ENCODE results near the gene RPS15. TPM values are rescaled to one million over a fixed set of nuclear protein-coding genes. Genes with fewer than 3 reads are reported as not detected.

Gene RPS15
- total and polyA plus RNA-seq, 2 of the 13 experiments (the other 11 are each of a cell fraction or from before 2014, with no cell fraction given): 695 to 1,411 TPM

- TF ChIP-seq, protein P1, sequence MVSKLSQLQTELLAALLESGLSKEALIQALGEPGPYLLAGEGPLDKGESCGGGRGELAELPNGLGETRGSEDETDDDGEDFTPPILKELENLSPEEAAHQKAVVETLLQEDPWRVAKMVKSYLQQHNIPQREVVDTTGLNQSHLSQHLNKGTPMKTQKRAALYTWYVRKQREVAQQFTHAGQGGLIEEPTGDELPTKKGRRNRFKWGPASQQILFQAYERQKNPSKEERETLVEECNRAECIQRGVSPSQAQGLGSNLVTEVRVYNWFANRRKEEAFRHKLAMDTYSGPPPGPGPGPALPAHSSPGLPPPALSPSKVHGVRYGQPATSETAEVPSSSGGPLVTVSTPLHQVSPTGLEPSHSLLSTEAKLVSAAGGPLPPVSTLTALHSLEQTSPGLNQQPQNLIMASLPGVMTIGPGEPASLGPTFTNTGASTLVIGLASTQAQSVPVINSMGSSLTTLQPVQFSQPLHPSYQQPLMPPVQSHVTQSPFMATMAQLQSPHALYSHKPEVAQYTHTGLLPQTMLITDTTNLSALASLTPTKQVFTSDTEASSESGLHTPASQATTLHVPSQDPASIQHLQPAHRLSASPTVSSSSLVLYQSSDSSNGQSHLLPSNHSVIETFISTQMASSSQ (IDR thresholded peaks at IDR 0.05; ENCODE audit: low read depth): no peak; the same call in 1 of the 2 replicates
- TF ChIP-seq, protein P1 (CRISPR knock-in tag; IDR thresholded peaks at IDR 0.05; ENCODE audit: borderline replicate concordance): no peak; the same call in 1 of the 2 replicates
- no peak; the same call in 1 of the 2 replicates for TF ChIP-seq ZNF567 (CRISPR knock-in tag; IDR thresholded peaks at IDR 0.05; ENCODE audit: borderline replicate concordance)
- no peak for TF ChIP-seq PRMT3 (CRISPR knock-in tag; IDR thresholded peaks at IDR 0.05; ENCODE audit: borderline replicate concordance, low read depth)
- TF ChIP-seq EP300 (IDR thresholded peaks at IDR 0.05; ENCODE audit: low read depth in 2 of 2, low read length in 2 of 2): peak in 1 of 2 experiments; percentile 58; a peak in 2 of 4 replicates
- peak; percentile 61; the same call in 1 of the 2 replicates for TF ChIP-seq EP300 (CRISPR knock-in tag; IDR thresholded peaks at IDR 0.05; ENCODE audit: borderline replicate concordance)
- TF ChIP-seq RFXANK (CRISPR knock-in tag; IDR thresholded peaks at IDR 0.05): no peak
- TF ChIP-seq ZNF160 (CRISPR knock-in tag; IDR thresholded peaks at IDR 0.05): no peak; the same call in 1 of the 2 replicates
- TF ChIP-seq CCDC6 (CRISPR knock-in tag; IDR thresholded peaks at IDR 0.05): no peak
- TF ChIP-seq SRSF9 (IDR thresholded peaks at IDR 0.05; ENCODE audit: borderline replicate concordance, insufficient read depth, low read depth, low read length, poor library complexity, severe bottlenecking): no peak
- no peak for TF ChIP-seq KLF15 (CRISPR knock-in tag; IDR thresholded peaks at IDR 0.05; ENCODE audit: borderline replicate concordance)
- no peak for TF ChIP-seq ATF3 (CRISPR knock-in tag; IDR thresholded peaks at IDR 0.05)
- no peak for TF ChIP-seq NR2F2 (IDR thresholded peaks at IDR 0.05; ENCODE audit: borderline replicate concordance, low read depth)
- no peak for TF ChIP-seq GRHL1 (CRISPR knock-in tag; conservative IDR thresholded peaks at IDR 0.05)
- no peak; the same call in 1 of the 2 replicates for TF ChIP-seq MIER2 (CRISPR knock-in tag; IDR thresholded peaks at IDR 0.05)
- peak; percentile 96 for TF ChIP-seq PHF21A (CRISPR knock-in tag; IDR thresholded peaks at IDR 0.05)
- no peak for TF ChIP-seq MAFF (IDR thresholded peaks at IDR 0.05; ENCODE audit: low read depth, low read length)
- TF ChIP-seq DMAP1 (CRISPR knock-in tag; IDR thresholded peaks at IDR 0.05): peak; percentile 59; the same call in 1 of the 2 replicates
- TF ChIP-seq, protein P2, sequence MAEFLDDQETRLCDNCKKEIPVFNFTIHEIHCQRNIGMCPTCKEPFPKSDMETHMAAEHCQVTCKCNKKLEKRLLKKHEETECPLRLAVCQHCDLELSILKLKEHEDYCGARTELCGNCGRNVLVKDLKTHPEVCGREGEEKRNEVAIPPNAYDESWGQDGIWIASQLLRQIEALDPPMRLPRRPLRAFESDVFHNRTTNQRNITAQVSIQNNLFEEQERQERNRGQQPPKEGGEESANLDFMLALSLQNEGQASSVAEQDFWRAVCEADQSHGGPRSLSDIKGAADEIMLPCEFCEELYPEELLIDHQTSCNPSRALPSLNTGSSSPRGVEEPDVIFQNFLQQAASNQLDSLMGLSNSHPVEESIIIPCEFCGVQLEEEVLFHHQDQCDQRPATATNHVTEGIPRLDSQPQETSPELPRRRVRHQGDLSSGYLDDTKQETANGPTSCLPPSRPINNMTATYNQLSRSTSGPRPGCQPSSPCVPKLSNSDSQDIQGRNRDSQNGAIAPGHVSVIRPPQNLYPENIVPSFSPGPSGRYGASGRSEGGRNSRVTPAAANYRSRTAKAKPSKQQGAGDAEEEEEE (CRISPR knock-in tag; IDR thresholded peaks at IDR 0.05; ENCODE audit: borderline replicate concordance): no peak
- TF ChIP-seq FOSL1 (CRISPR knock-in tag; IDR thresholded peaks at IDR 0.05; ENCODE audit: borderline replicate concordance): no peak
- no peak for TF ChIP-seq ZNF124 (CRISPR knock-in tag; IDR thresholded peaks at IDR 0.05)
- TF ChIP-seq CREB1 (IDR thresholded peaks at IDR 0.05): no peak
- no peak for TF ChIP-seq CREB1 (CRISPR knock-in tag; IDR thresholded peaks at IDR 0.05)
Observed at GRCh38 chr19:1424192-1424955, 13.8 kb upstream of the RPS15 start (continued).
